Transverse colon (tissue), 4 donors: ENCODE results near the gene MSI1. TPM values are rescaled to one million over a fixed set of nuclear protein-coding genes. Genes with fewer than 3 reads are reported as not detected.

Source experiments
- DNase-seq: peaks from one replicate; pipeline ENCODE4 v3.0.0-alpha.2; 2019
- H3K27ac ChIP-seq, 4 donors: fragments of 200-600 bp; sonication (generic); 2 replicates each; pipeline ENCODE4 v1.5.1; 2016 to 2018; ENCODE audit warnings: inconsistent platforms in 4 of 4
- H3K27me3 ChIP-seq: fragments of 200-600 bp; sonication (generic); 2 replicates; pipeline ENCODE4 v1.5.1; 2017; ENCODE audit warnings: inconsistent platforms
- H3K36me3 ChIP-seq, 4 donors: fragments of 200-600 bp; sonication (generic); 2 replicates each; pipeline ENCODE4 v1.5.1; 2017 to 2019; ENCODE audit warnings: inconsistent platforms in 4 of 4
- H3K4me1 ChIP-seq, 4 donors: fragments of 200-600 bp; sonication (generic); 2 replicates each; pipeline ENCODE4 v1.5.1; 2017 to 2020; ENCODE audit warnings: inconsistent platforms in 4 of 4
- H3K4me3 ChIP-seq, 4 donors: fragments of 200-600 bp; sonication (generic); 1 replicate in 1 of 4; 2 replicates in 3 of 4; pipeline versions ENCODE4 v1.5.1 to v1.6.1; 2017 to 2019; ENCODE audit warnings: inconsistent platforms in 4 of 4
- H3K9me3 ChIP-seq, 2 donors: fragments of 200-600 bp; sonication (generic); 2 replicates each; pipeline ENCODE4 v1.5.1; 2017 to 2019; ENCODE audit warnings: inconsistent platforms in 2 of 2
- CTCF ChIP-seq, 5 experiments: fragments of 200-600 bp in 3 of 5; fragments of 450-650 bp in 2 of 5; sonication (generic) in 3 of 5; IDR thresholded peaks; 1 replicate in 2 of 5; 2 replicates in 3 of 5; pipeline ENCODE4 v1.5.1; 2016 to 2017; ENCODE audit warnings: antibody characterized with exemption in 5 of 5, inconsistent platforms in 3 of 5, mild to moderate bottlenecking in 2 of 5, moderate library complexity in 1 of 5
- EP300 ChIP-seq: sonication (generic); formaldehyde crosslinking; IDR thresholded peaks from one replicate; pipeline ENCODE4 v1.6.1; 2017; ENCODE audit warnings: antibody characterized with exemption, low read depth
- POLR2A ChIP-seq: fragments of 450-650 bp; IDR thresholded peaks from one replicate; pipeline ENCODE4 v1.6.1; 2016; ENCODE audit warnings: antibody characterized with exemption, mild to moderate bottlenecking, moderate library complexity
- POLR2AphosphoS5 ChIP-seq, 3 donors: sonication (generic); formaldehyde crosslinking; IDR thresholded peaks; one replicate each; pipeline ENCODE4 v1.6.1; 2016; ENCODE audit warnings: antibody characterized with exemption in 3 of 3
- WGBS, 2 donors: methylation state at CpG; one replicate each; pipeline ENCODE4 v1.1.5; 2018; ENCODE audit warnings: low coverage in 1 of 2; 5-methylcytosine and 5-hydroxymethylcytosine counted together
- in situ Hi-C, 4 donors: fragments of 200-750 bp; cut with MboI; loops; one replicate each; pipeline versions ENCODE4 v1.15.0 to v1.15.1; 2017; ENCODE audit warnings: low sequenced_read_pairs in 3 of 4, low pct_ligation_motif_present in 1 of 4, low pct_unique_long_range_greater_than_20kb in 1 of 4
- intact Hi-C: fragments of 100-400 bp; cut with DNase I; formaldehyde crosslinking; loops from one replicate; pipeline ENCODE4 v1.15.1; 2023; ENCODE audit warnings: low total_unique reads
- total RNA-seq, 4 donors: library from RNA; depleted of rRNA; stranded (reverse); fragments of >200 nt; gene quantifications; one replicate each; pipeline ENCODE4 v1.1.0, GENCODE V29; 2016

MSI1 gene
- total RNA-seq, 4 donors from 2014 or later = 0.82 to 7.5 TPM; not detected in 2

GRCh38 chr12:120367233-120367923 is 1.6 kb downstream of the MSI1 start:
- TF ChIP-seq POLR2A (no peak), EP300 (no peak), POLR2AphosphoS5 (IDR thresholded peaks at IDR 0.05) (no peak), CTCF (IDR thresholded peaks at IDR 0.05) (peak in 3 of 5 experiments; percentile 22 to 39 (median 29))
- Histone ChIP-seq H3K9me3 (no peaks in the 10 kb centered on the region), H3K27ac (peak overlapping the region; percentile 46 to 71 (median 57)), H3K4me1 (peaks cover 6 to 54% (median 36%) of the 10 kb centered on the region in 4 donors), H3K27me3 (peaks cover 39% of the 10 kb centered on the region), H3K36me3 (no peaks in the 10 kb centered on the region), H3K4me3 (peak overlapping the region in 2 of 4 donors; percentile 62 to 64)
- in situ Hi-C loops = no loop called here
- peak; percentile 24 for DNase-seq
- 30% methylated on average over 10 of the region's 10 CpGs; no CpG with 5 or more reads in 1 of the 2 donors for WGBS, 2 donors
- intact Hi-C loops = no loop called here

- Histone ChIP-seq H3K36me3 (no peaks in the 10 kb centered on the region), H3K27me3 (peaks cover 41% of the 10 kb centered on the region), H3K27ac (peak overlapping the region; percentile 3 to 71 (median 57)), H3K4me1 (peaks cover 6 to 59% (median 37%) of the 10 kb centered on the region in 4 donors), H3K9me3 (no peaks in the 10 kb centered on the region), H3K4me3 (no peak overlapping the region)
- TF ChIP-seq EP300 = no peak
- no peak for TF ChIP-seq POLR2AphosphoS5 (IDR thresholded peaks at IDR 0.05)
- TF ChIP-seq CTCF (IDR thresholded peaks at IDR 0.05) = no peak
- no peak for TF ChIP-seq POLR2A
- intact Hi-C loops (no loop called here), in situ Hi-C loops (no loop called here)
- no peak for DNase-seq
- WGBS, 2 donors = 52 to 80% methylated on average over 2 to 7 of the region's 7 CpGs
Observed at GRCh38 chr12:120366845-120367232, 2.1 kb downstream of the MSI1 start.

GRCh38 chr12:120366341-120366705 is 2.6 kb downstream of the MSI1 start:
- Histone ChIP-seq H3K4me1 (peaks cover 6 to 64% (median 39%) of the 10 kb centered on the region in 4 donors), H3K4me3 (no peak overlapping the region), H3K27ac (peak overlapping the region; percentile 51 to 71 (median 62)), H3K27me3 (peaks cover 35% of the 10 kb centered on the region), H3K36me3 (no peaks in the 10 kb centered on the region), H3K9me3 (no peaks in the 10 kb centered on the region)
- intact Hi-C loops = no loop called here
- no peak for TF ChIP-seq POLR2A
- no peak for TF ChIP-seq EP300
- no peak for TF ChIP-seq CTCF (IDR thresholded peaks at IDR 0.05)
- TF ChIP-seq POLR2AphosphoS5 (IDR thresholded peaks at IDR 0.05) = no peak
- WGBS, 2 donors = 65% methylated on average over 7 of the region's 7 CpGs; no CpG with 5 or more reads in 1 of the 2 donors
- DNase-seq = no peak
- in situ Hi-C loops = no loop called here

GRCh38 chr12:120365675-120366340 is 3.2 kb downstream of the MSI1 start:
- TF ChIP-seq EP300 (no peak), POLR2A (no peak), POLR2AphosphoS5 (IDR thresholded peaks at IDR 0.05) (no peak), CTCF (IDR thresholded peaks at IDR 0.05) (no peak)
- no peaks in the 10 kb centered on the region for H3K36me3 ChIP-seq
- WGBS, 2 donors = 40% methylated on average over 13 of the region's 13 CpGs; no CpG with 5 or more reads in 1 of the 2 donors
- intact Hi-C loops (no loop called here), in situ Hi-C loops (no loop called here)
- H3K9me3 ChIP-seq = no peaks in the 10 kb centered on the region
- H3K27ac ChIP-seq = peak overlapping the region; percentile 51 to 71 (median 62)
- H3K4me1 ChIP-seq = peaks cover 6 to 66% (median 39%) of the 10 kb centered on the region in 4 donors
- peaks cover 30% of the 10 kb centered on the region for H3K27me3 ChIP-seq
- peak; percentile 76 for DNase-seq
- no peak overlapping the region for H3K4me3 ChIP-seq
